A204.1 (cell line): Measurements from ENCODE around the gene CACNB4.
"Not testable (repeated sequence)": the region's sequence is repeated elsewhere in the genome, so short reads cannot be mapped to it uniquely, and the experiment has no call there.

ENCODE experiments used
- FAIRE-seq: peaks from 2 replicates; lab custom pipeline; 2012; peaks lifted over from hg19 to GRCh38; lab: Jason Lieb, UNC

Gene CACNB4

GRCh38 chr2:151902829-151903228 lies 196.0 kb downstream of the CACNB4 start:
- no peak for FAIRE-seq

GRCh38 chr2:151900331-151900730 lies 198.5 kb downstream of the CACNB4 start:
- no peak for FAIRE-seq

GRCh38 chr2:151899156-151899555 lies 199.7 kb downstream of the CACNB4 start:
- FAIRE-seq, result no peak

GRCh38 chr2:151891566-151892194 lies 207.2 kb downstream of the CACNB4 start:
- FAIRE-seq, result no peak

GRCh38 chr2:151887164-151887563 lies 211.7 kb downstream of the CACNB4 start:
- no peak for FAIRE-seq

GRCh38 chr2:151886241-151886640 lies 212.6 kb downstream of the CACNB4 start:
- no peak for FAIRE-seq

- FAIRE-seq, result no peak
These were observed 215.9 kb downstream of the CACNB4 start for GRCh38 chr2:151882786-151883445.

- no peak for FAIRE-seq
These were observed 217.5 kb downstream of the CACNB4 start for GRCh38 chr2:151881342-151881741.

GRCh38 chr2:151880586-151880985 lies 218.3 kb downstream of the CACNB4 start:
- FAIRE-seq, result no peak

- no peak for FAIRE-seq
These were observed 219.9 kb downstream of the CACNB4 start for GRCh38 chr2:151878655-151879563.

- FAIRE-seq, result no peak
These were observed 220.6 kb downstream of the CACNB4 start for GRCh38 chr2:151878204-151878603.

GRCh38 chr2:151875631-151876030 lies 223.2 kb downstream of the CACNB4 start:
- not testable (repeated sequence) for FAIRE-seq

GRCh38 chr2:151872463-151872862 lies 226.4 kb downstream of the CACNB4 start:
- no peak for FAIRE-seq

- FAIRE-seq, result no peak
These were observed 229.6 kb downstream of the CACNB4 start for GRCh38 chr2:151869291-151869690.

GRCh38 chr2:151862700-151863099 lies 236.1 kb downstream of the CACNB4 start:
- FAIRE-seq, result no peak

- FAIRE-seq, result no peak
These were observed 237.7 kb downstream of the CACNB4 start for GRCh38 chr2:151861174-151861573.

- no peak for FAIRE-seq
These were observed 238.2 kb downstream of the CACNB4 start for GRCh38 chr2:151860613-151861146.

- no peak for FAIRE-seq
These were observed 238.6 kb downstream of the CACNB4 start for GRCh38 chr2:151860210-151860609.

- FAIRE-seq, result no peak
These were observed 241.2 kb downstream of the CACNB4 start for GRCh38 chr2:151857650-151858049.

GRCh38 chr2:151855111-151855510 lies 243.7 kb downstream of the CACNB4 start:
- no peak for FAIRE-seq

GRCh38 chr2:151853070-151853758 lies 245.6 kb downstream of the CACNB4 start:
- FAIRE-seq, result no peak
